Inflammatory macrophage treated with lipopolysaccharide for 4 hours (primary cell): ENCODE measurements around the gene SOX8.

ENCODE experiments used
- DNase-seq: peaks from one replicate; pipeline ENCODE4 v3.0.0-alpha.2; 2020

SOX8 gene

DNA sequence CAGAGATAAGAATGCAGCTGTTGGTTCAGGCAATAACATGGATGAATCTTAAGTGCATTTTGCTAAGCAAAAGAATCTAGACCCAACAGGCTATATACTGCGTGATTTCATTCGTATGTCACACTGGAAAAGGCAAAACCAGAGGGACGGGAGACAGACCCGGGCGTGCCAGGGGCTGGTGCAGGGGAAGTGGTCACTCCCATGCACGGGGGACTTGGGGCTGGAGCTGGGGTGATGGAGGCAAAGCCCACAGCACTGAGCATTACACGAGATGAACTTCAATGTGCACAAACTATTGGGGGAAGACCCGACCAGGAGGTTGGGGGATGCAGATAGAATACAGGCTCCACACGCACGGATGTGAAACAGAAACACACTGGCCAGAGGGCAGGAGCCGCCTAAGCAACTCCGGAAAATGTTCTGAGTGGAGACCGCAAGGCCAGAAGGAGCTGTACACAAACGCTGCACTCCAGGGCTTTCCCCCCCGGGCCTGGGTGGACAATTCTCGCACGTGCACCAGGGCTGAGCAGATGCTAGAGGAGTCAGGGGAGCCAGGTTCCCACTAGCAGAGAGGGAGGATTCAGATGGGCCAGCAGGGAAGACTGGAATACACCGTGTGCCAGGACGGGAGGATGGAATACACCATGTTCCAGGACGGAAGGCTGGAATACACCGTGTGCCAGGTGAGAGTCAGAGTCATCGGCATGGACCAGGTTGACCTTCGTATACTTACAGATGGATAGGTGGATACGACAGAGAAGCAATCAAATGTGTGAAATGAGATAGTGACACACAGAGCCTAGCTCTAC, 22.1 kb upstream of the SOX8 start:
- no peak for DNase-seq

DNA sequence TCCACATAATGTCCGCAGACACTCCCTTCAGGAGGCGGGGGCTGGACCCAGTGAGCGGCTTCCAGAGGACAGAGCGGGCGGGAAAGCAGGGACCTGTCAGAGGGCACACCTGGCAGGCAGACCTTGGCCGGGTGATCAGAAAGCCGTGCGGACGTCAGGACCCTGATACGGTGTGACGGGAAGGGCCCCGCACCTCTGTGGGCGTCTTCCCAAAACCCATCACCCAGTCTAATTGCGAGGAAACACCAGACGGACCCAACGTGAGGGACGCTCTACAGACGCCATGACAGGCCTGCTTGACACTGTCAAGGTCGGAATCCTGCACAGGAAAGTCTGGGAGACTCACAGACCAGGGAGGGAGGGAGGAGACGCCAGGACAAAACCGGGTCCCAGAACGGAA, 19.2 kb upstream of the SOX8 start:
- no peak for DNase-seq

DNA sequence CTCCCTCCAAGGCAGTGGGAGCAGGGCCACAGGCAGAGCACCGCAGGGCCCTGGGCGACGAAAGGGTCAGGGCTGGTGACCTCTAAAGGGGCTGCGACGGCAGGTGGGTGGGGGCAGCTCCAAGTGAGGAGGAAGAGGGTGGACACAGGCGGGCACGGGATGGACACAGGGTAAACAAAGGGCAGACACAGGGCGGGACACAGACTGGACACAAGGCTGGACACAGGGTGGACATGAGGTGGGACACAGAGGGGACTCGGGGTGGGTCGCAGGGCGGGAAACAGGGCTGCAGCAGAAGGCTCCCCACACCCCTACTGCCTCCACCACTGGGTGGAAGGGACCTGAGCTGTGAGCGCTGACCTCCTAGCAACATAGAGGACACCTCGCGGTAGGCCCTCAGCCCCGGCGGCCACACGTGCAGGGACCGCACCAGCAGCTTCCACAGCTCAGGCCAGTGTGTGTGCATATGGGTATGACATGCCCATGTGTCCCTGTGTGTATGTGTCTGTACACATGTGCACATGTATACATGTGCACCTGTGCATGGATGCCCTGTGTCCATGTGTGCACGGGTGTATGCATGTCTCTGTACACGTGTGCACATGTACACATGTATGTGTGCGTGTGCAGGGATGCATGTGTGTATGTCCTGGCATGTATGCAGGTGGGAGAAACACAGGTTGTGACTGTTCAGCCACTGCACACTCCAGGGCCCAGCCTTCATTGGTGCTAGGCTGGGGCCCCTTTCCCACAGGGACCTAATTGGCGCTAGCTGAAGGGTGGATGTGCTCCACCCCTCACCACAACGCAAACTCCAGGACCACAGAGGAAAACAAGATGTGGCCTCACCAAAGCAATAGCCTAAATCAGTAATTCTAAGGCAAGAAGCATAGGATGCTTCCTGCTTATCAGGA, 18.4 kb upstream of the SOX8 start:
- DNase-seq = no peak

DNA sequence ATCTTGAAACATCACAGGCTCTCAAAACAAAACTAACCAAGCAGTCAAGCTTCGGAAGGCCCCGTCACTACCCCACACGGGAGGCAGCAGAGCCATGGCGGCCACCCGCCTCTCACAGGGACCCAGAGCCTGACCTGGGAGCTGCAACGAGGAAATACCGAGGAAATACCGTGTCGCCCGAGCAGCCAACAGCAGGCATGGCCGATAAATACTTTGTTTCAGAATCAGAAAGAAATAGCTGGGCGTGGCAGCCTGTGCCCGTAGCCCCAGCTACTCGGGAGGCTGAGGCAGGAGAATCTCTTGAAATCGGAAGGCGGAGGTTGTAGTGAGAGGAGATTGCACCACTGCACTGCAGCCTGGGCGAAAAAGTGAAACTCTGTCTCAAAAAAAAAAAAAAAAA, 17.7 kb upstream of the SOX8 start:
- no peak for DNase-seq

DNA sequence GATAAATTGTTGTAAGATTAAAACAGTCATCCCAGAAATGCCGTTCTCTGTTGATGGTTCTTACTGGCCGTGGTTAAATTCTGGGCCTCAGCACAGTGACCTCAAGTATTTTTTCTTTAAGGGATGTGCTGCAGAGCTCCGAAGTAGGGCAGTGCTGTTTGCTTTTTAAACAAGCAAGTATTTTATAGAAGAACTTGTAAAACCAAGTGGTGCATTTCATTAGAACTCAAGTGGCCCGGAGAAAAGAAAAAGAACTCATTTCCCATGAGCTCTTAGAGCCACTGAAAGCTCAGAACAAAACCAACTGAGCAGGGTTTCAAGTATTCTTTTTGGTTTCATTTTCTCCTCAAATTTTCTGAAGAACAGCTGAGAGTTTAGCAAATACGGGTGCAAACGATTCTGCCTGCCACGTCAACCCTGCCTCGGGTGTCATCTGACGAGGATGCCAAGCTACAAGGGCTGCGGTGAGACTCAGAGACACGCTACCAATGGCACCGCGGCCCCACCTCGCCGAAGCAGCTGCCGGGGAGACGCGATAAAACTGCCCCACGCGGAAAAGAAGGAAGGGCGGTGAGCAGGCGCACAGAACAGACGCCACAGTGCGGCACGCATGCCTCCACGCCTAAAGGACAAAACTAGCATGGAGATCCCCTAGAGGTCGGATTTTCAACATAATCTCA, 17.1 kb upstream of the SOX8 start:
- no peak for DNase-seq

DNA sequence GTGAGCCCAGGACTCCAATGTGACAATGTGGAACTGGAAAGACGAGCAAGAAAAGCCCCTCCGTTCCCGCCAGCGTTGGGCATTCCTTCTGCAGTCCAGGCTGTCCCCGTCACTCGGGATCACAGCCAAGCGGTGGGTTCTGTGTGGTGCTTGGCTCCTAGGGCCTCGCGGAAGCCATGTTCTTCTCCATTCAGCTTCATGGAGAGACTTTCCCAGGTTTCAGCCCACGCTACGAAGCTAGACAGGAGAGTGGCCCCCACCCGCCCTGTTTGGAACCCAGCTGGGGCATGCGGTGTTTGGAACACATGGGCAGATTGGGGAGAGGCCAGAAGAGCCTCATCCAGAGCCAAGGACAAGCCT, 16.6 kb upstream of the SOX8 start:
- no peak for DNase-seq

DNA sequence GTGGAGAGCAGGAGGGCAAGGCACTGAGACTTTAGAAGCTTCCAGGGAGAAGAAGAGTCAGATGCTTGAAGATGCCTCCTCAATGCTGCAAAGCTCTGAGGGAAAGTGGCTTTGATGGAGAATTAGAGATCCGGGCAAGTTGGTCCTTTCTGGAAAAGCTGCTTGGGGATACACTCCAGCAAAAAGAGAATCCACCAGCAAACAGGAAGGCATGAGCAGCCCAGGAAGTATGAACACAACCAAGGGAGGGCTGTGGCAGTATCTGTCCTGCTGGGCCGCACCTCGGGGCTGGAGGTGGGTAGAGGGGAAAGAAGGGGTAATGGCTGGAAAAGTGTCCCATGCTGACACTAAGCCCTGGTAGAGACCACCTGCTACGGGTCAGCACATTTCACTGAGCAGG, 16.1 kb upstream of the SOX8 start:
- DNase-seq = no peak

DNA sequence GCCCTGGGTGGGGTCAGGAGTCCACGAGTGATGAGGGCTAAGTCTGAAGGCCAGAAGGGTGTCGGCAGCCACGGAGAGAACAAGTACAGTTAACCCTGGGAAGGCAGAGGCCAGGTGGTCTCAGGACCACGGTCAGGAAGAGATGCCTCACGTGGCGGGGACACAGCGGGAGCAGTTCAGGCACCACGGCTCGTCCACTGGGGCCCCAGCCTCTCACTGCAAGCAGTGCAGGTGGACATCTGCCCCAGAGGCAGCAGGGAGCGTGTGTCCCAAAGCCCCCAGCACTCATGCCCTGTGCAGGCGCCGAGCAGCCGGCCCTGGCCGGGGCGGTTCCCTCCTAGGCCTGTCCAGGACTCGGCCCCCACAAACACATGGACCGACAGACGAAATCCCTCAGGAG, 15.5 kb upstream of the SOX8 start:
- no peak for DNase-seq

DNA sequence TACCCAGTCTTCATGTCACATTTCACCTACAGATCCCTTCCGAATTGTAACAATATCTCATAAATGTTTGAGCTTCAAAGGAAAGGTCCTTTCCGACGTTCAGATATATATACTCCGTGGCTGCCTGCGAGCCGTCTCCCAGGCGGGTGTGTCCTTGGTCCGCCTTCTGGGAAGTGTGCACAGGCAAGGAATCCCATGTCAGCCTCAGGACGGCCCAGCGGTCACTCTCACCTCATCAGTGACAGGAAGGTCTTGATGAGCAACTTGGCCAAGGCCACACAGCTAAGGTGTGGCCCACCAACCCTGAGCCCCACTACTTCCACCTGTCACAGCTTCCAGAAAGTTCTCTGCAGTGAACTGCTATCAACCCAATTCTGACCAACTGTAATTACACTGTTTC, 15.1 kb upstream of the SOX8 start:
- DNase-seq = no peak

DNA sequence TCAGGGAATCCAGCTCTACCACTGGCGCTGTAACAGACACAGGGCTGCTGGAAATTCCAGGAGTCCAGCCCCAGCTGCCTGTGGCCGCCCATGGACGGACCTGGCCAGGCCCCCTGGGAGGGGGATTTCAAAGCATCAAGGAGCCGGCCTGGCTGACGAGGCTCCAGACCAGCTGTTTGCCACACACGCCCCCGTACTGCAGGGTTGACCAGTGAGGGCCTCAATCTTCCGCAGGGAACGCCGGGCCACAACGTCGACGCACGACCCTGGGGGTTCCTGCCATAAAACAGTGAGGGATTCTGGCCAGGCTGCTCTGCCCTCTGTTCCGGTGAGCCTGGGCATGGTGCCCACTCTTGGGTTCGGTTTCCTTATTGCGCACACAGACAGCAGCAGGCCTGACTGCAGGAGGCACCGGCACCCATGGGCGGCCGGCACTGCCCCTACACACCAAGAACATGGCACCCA, 14.5 kb upstream of the SOX8 start:
- DNase-seq = no peak

DNA sequence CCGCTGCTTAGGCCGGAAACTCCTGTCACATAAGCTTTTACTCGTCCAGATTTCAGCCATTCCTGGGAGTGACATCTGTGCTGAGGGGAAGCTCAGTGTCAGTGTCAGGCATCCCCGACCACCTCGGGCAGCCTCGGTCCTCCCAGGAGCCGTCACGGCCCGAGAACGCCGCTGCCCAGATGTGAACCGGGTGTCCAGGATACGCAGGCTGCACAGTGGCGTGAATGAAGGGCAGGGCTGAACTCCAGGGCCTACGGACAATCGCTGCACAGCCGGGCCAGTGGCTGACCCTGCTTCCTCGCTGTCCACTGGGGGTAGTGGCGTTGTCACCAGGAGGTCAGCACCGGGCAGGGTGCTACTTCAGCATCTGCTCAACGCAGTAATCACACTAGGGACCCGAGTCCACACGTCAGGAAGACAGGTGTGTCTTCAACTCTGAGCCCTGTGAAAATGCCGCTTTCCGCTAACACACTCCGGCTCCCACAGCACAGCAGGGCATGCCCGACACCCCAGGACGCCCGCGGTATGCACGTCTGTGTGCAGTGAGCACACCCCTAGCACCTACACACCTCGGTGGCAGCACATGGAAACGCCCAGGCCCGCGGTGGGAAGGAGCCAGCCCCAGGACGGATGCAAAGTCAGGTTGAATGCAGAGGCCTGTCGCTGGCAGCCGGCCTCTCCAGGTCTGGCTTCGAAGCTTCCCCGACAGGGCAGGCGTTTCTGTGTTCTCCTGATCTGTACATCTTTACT, 13.8 kb upstream of the SOX8 start:
- DNase-seq = no peak

DNA sequence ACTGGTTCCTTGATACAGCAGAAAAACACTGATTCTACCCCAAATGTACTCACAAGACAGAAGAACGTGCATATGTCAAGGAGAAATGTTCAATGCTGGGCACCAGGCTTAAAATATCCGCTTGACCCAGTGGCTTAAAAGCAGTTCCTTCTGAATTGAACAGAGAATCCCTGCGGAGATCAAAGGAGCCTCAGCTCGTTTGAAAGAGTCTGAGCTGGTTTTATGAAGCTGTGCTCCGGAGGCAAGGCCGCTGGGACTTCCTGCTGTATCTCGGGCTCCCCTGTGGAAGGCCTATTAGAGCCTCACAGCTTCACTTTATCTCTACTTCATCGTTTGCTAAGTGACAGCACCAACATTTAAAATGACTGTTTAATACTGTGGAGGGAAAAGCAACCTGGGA, 12.9 kb upstream of the SOX8 start:
- DNase-seq = no peak

DNA sequence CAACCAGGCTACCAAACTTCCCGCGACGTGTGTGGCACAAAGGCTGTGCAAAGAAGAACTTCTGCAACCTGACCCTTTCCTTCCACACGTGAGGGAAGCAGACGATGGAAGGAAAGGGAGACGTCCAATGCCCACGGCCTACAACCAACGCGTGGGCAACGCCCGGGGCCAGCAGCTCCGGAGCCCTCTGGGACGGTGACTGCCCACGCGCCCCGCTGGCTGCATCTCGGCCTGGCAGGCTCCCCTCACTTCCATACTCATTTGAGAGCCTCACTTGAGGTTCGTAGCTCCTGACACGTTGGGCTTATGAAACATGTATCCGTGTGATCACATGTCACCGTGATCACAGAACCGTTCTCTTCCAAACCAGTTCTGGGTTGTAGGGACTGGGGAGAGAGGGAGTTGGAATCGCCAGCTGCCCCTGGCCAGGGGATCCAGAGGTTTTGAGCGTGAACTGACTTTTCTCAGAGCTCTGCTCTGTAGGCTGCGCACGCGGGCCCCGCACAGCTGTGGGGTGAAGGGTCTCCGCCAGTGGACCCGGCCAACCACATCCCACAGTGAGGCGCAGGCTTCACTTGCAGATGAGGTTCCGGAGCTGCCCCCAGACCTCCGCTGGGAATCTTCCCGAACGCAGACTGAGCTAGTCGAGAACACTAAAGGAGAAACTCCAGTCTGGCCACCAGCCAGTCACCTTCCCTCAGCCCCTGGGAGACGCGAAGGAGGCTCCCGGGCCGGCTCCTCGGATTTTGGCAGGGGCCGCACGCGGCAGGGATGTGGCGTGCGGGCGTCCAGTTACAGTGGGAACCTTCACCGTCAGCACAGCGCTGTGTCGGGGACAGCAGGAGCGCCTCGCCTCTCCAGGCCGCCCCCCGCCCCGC, 11.8 kb upstream of the SOX8 start:
- DNase-seq = no peak

DNA sequence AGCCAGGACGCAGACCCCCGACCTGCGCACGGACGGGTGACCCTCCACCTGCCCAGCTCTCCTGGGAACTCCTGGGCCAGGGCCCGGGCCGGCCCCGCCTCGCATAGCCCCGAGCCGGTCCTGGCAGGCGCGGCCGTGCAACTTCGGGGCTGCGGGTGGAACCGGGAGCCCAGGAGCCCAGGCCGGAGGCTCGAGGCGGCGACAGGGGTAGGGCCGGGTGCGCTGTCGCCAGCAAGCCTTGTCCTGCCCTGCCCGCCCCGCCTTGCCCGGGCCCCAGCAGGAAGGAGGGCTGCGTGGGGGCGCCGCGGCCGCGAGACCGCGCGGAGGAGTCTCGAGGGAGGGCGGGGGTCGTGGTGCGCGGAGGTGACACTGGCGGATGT, 11.2 kb upstream of the SOX8 start:
- no peak for DNase-seq

DNA sequence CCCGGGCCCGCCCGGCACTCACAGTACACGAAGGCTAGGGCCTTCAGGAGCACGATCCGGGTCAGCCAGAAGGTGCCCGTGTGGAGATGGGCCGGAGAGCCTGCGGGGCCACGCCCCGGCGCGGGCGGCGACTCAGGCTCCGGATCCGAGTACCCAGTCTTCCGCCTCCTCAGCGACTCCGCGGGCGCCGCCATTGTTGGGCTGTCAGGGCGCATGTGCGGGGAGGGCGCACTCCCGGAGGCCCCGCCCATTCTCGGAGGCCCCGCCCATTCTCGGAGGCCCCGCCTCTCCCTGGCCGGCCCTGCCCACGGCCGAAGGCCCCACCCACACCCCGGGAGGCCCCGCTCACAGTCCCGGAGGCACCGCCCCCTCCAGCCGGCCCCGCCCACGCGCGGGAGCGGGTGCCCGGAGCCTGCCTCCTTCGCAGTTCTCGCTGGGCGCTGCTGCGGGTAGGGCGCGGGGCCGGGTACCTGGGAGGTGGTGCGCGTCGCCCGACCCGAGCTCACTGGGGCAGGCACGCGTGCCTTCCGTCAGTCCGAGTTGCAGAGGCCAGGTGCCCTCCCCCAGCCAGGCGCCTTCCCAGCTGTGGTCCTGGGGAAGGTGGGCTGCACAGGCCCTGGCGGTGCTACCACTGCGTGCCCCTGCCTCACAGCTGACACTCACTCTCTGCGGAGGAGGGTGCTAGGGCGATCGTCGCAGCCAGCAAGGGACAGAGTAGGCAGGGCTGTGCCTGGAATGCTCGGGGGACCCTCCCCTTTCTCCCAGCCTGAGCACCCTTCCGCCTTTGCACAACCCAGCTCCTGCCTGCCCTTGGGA, 10.6 kb upstream of the SOX8 start, which contains the start of gene LMF1:
LMF1 (minus strand) TSS at position 219 of the 816 bp plus-strand sequence; CDS start at position 215, 4 bp downstream.
- DNase-seq = peak; percentile 92

DNA sequence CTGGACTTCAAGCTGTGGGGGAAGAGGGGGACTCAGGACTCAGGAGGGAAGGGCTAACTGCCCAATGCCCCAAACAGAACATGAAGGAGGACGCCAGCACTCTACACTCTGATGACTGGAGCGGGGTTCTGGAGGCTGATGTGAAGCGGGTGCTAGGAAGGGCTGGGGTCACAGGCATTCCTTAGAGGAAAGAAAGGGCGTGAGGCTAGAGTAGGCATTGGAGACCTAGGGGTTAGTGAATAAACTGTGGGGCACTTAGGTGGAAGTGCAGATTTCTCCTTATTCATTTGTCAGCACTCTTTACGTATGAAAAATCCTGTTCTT, 10.0 kb upstream of the SOX8 start:
- no peak for DNase-seq

DNA sequence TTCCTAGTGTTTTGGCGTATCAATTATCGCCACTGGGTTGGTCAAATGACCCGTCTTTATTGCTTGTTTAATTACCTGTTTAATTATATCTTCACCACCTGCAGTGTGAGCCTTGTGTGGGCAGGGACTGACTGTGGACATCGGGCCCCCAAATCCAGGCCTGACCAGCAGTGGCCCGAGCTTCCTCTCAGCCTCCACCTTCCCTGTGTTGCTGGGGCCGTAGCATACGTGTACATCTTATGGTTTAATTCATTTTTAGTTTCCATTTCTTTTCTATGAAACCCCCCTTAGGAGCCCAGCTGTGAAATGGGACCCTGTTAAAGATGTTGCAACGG, 9.6 kb upstream of the SOX8 start:
- no peak for DNase-seq

DNA sequence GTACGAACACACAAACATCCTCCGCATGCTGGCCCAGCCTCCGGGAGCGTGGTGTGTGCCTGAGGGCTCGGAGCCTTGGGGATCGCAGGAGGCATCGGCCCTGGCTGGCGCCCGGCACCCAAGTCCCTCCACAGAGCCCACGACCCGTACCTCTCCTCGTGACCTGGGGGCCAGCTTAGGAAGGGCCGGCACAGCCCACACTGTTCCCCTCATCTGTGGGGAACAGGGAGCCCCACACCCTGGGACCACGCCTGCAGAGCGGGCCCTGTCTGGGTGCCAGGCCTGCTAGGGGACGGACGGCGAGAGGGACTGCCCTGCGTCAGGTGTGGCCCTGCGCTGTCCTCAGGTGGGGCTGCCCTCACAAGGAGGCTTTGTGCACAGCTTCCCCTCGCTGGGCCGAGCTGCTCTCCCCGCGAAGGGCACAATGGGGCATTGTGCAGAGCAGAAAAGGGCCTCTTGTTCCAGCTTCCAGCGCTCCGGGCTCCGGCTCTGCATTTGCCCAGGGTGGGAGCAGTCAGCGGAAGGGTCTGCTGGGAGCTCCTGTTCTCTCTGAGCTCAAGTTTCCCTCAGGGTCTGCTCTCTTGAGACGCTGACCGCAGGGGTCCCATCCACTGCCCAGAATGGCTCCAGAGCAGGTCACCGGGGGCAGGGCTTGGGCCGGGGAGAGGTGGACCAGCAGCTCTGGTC, 9.1 kb upstream of the SOX8 start:
- no peak for DNase-seq

DNA sequence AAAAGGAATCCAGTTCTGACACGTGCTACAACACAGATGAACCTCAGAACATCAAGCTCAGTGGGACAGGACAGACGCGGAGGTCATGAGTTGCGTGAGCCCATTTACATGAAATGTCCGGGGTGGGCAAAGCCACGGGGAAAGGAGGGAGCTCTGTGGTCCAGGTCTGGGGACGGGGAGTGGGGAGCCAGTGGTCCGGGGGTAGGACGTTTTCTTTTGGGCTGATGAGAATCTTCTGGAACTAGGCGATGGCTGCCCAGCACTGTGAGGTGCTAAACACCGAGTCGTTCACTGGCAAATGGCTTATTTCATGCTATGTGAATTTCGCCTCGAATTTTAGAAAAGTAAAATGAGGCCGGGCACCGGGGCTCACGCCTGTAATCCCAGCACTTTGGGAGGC, 8.2 kb upstream of the SOX8 start:
- no peak for DNase-seq

DNA sequence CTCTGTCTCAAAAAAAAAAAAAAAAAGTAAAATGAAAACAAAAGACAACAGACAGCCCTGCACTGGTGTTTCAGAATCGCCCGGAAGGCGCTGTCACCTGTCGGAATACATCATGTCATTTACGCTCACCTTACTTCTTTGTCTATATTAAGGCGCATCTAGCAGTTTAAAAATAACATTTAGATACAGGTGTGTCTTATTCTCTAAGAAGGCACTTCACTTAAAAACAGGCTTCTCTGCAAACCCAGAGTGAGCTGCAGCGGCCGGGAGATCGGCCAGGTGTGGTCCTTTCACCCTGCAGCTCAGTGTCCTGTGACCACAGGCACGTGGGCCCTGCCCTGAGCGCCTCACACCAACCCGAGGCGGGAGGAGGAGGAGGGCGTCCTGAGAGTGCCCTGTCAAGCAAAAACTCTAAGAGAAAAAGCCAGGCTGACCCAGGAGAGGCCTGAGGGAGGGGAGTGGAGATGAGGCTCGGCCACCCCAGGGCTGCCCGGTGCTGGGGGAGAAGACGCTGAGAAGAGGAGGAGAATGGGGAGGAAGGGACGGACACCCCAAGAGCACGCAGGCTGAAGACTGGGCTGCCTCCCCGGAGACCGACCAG, 7.5 kb upstream of the SOX8 start:
- DNase-seq = no peak
